Stimulated activated CD4-positive, alpha-beta T cell treated with anti-CD3 and anti-CD28 coated beads, Interleukin-12 subunit alpha, Interleukin-12 subunit beta, amount 100 ng/mL, for 24 hours (primary cell): Measurements from ENCODE around the gene RPL12.
A peak's percentile ranks its signal among the peaks of the same experiment; 100 is the strongest.

Experiments used
- DNase-seq, 2 experiments: peaks; one replicate each; pipeline ENCODE4 v3.0.0-alpha.2; 2020; ENCODE audit warnings: low read depth in 2 of 2

RPL12 gene

DNA sequence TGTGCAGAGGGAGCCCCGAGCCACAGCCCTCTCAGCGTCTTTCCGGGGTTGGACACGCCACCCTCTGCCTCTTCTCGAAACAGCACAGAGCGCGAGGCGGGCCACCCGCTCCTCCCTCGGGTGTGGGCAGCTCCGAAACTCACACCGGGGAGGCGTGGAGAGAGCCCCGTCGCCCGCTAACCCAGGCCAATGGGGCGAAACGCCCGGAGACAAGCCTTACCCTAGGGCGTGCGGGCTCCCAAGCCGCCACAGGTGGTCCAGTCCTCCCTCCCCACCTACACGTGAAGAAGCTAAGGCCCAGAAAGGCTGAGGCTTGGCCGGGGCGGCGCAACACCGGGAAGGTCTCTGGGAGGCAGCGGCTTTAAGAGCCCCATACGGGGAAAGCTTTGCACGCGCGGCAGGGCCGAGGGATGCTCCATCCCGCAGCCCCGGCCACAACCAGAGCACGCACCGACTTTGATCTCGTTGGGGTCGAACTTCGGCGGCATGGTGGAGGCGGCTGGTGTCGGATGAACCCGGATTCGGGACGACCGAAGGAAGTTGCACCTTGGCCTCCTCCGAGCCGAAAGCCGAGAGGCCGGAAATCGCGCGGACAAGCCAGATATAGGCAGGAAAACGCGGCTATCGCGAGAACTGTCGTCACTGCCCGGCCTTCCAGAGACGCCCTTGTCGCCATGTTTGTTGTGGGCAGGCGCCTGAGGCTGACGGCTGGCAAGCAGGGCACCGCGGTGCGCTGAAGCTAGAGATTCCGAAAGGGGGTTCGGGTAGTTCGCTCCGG lies at the start of gene RPL12, which contains the start of gene LRSAM1:
TSS of gene RPL12 (minus strand) at position 577 of the 778 bp plus-strand sequence. CDS start at position 488, 89 bp downstream.
TSS of gene LRSAM1 (plus strand) at position 681 of the 778 bp plus-strand sequence. CDS start 3,018 bp downstream, outside the sequence.
- DNase-seq = peak; percentile 97 to 98

DNA sequence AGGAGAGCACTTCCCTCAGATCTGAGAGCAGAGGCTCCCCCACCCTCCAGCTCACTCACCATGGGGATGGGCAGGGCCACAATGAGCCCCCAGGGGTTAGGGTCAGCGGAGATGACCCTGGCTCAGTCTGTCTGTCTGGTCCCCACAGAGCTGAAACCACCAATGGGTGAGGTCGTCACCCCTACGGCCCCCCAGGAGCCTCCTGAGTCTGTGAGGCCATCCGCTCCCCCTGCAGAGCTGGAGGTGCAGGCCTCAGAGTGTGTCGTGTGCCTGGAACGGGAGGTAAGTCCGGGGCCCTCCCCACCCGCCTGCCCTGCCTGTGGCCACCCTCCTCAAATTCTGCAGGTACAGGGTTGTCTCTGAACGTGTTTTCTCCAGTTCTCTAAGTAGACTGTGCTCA lies 49.7 kb upstream of the RPL12 start:
- no peak for DNase-seq

- no peak for DNase-seq
These were observed 49.2 kb upstream of the RPL12 start for GRCh38 chr9:127500399-127500798.

- DNase-seq = no peak
These were observed 47.1 kb upstream of the RPL12 start for GRCh38 chr9:127498298-127498697.

DNA sequence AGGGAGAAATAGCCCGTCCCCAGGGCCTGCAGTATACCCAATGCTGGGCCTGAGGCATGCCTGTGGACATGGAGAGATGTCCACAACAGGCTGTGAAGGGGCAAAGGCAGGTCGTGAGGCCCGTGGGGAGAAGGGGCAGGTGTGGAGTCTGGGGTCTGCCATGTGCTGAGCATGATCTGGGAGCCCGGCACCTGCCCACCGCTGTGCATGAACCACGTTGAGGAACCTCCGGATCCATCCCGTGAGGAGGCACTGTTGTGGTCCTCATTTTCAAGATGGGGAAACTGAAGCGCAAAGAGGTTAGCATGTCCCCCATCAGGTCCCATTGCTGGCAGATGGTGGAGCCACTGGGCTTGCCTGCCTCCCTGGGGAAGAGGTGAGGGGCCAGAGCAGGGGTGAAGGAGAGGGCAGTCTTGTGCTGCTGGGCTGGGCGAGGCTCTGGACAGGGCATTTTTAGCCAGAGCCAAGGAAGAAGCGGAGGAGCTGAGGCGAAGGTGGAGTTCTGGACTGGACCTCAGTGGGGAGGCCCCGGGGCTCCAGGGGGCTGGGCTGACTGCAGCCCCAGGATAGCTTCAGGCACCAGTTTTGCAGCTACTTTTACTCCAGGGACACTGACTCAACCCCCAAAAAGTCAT lies 46.6 kb upstream of the RPL12 start:
- no peak for DNase-seq

GRCh38 chr9:127496974-127497373 lies 45.8 kb upstream of the RPL12 start:
- DNase-seq = no peak

- DNase-seq = no peak
These were observed 44.8 kb upstream of the RPL12 start for GRCh38 chr9:127495884-127496555.

- no peak for DNase-seq
These were observed 43.1 kb upstream of the RPL12 start for GRCh38 chr9:127494304-127494702.

GRCh38 chr9:127493592-127494303 lies 42.5 kb upstream of the RPL12 start:
- no peak for DNase-seq

DNA sequence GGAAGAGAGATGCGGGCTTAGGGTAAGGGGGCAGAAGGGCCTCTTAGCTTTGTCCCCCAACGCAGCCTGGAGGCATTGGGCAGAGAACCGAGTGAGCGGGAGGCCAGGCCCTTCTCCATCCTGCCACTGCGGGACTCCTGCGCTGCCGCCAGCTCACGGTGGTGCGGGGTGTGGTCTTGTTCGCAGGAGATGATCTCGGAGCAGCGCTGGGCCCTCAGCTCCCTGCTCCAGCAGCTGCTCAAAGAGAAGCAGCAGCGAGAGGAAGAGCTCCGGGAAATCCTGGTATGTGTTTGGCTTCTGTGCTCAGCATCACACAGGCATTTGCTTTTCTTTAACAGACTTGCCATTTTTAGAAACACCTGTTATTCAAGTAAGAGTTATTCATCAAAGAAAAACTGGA lies 41.4 kb upstream of the RPL12 start:
- no peak for DNase-seq

- no peak for DNase-seq
These were observed 40.3 kb upstream of the RPL12 start for GRCh38 chr9:127491516-127491915.

DNA sequence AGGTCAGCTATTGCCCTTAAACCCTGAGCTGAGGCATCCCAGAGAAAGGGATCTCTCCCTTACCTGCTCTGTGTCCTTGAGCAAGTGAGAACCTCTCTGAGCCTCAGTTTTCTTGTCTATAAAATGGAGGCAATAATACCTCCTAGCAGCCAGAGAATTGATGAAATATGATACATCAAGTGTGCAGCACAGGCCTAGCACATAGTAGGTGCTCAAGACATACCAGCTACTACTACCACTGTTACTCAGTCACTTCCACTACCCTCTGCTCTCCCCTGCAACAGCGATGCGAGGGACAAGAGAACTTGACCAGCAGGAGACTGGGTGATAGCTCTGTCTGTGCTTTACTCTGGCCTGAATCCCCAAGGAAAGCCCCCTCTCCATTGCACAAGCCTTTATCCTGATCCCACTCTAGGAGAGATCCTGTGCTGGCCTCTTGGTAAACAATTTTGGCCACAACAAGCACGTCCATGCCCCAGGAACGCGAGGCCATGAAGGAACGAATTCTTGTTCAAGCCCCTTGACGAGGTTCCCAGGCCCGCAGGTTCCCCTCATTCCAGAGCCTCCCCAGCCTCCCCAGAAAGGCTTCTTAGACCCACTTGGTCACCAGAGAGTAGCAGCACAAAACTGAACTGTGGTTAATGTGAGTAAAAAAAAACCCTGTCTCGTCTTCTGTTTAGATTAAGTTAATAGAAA lies 39.5 kb upstream of the RPL12 start:
- no peak for DNase-seq

GRCh38 chr9:127489471-127490115 lies 38.4 kb upstream of the RPL12 start:
- DNase-seq = no peak

GRCh38 chr9:127488946-127489345 lies 37.7 kb upstream of the RPL12 start:
- no peak for DNase-seq

DNA sequence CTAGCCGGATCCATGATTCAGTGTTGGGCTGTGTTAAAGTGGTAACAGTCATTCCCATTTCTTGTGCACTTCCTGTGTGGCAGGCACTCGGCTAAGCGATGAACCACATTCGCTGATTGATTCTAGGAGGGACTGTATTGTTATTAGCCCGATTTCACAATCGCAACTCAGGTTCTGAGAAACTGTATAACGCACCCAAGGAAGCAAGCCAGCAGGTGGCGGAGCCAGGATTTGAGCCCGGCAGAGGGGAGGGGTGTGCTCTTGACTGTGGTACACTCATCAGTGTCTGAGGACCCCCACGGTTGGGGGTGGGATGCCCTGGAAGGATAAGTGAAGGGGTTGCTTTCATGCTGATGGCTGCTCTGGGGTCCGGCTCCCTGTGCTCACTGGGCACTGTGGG lies 34.8 kb upstream of the RPL12 start:
- DNase-seq = no peak

DNA sequence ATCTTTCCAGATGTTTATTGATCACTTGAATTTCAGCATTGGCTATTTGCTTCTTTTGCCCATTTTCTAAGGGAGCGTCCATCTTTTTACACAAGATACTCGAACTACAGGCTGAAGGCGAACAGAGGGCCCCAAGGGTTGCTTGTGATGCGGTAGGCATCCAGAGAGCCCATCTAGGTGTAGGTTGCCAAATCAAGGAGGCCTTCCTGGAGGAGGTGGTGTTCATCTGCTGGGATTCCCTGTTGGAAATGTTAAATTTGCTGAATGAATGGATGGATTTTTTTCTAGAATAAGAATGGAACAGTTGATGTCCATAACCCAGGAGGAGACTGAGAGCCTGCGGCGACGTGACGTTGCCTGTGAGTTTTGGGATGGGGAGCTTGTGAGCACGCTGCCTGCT lies 31.5 kb upstream of the RPL12 start:
- DNase-seq = no peak

DNA sequence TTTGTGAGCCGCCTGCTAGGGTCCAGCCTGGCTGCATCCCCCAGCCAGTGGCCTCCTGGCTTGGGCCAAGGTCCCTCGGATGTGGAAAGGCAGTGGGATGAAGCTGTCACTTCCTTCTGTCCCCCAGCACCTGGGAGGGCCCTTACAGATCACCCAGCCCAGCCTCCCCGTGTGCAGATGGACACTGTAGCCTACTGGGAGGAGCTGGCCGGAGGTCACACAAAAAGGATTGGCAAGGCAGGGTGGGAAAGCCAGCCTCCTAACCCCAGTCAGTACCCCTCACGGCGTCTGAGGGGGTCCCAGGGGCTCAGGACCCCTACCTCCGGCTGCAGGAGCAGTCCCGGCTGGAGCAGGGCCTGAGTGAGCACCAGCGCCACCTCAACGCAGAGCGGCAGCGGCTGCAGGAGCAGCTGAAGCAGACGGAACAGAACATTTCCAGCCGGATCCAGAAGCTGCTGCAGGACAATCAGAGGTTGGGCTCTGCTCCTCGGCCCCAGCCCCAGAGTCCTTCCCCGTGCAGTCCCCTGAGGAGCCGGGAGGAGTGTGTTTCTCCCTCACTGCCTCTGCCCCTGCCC lies 28.4 kb upstream of the RPL12 start:
- DNase-seq = no peak

DNA sequence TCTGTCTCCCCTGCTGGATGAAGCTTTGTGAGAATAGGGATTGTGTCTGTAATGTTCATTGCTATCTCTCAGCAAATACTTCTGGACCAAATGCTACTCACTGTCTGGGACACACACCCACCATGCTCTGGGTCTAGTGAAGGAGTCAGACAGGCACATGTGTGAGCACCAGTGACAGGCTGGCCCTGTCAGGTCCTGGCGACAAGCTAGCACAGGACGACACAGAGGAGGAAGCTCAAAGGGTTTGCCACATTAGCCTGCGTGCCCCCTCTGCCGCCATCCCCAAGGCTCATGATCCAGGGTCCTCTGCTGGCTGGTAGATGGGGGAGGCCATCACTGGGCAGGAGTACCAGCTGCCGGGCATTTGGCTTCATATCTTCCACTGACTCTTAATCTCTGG lies 23.4 kb upstream of the RPL12 start:
- DNase-seq = no peak

GRCh38 chr9:127473932-127474331 lies 22.7 kb upstream of the RPL12 start:
- DNase-seq = no peak

DNA sequence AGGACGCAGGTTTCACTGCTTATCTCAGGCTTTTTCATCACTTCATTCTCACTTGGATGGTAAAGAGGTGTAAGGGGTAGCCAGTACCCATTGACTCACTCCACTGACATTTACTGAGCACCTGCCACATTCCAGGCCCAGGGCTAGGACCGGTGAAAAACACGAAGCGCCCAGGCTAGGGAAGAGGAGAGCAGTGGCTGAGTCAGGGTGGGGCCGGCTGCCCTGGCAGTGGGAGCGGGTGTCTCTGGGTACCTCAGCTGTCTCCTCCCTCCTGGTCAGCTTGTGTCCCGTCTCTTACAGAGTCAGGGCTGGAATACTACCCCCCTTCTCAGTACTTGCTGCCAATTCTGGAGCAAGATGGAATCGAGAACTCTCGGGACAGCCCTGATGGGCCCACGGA lies 22.3 kb upstream of the RPL12 start:
- DNase-seq = no peak

- no peak for DNase-seq
These were observed 19.5 kb upstream of the RPL12 start for GRCh38 chr9:127470662-127471061.
